Measurements from ENCODE around the gene RECK. TPM values are rescaled to one million over a fixed set of nuclear protein-coding genes. Genes with fewer than 3 reads are reported as not detected.

RECK gene
- total and polyA plus RNA-seq, 2 experiments from 2014 or later = 127 to 165 TPM

GRCh38 chr9:36169166-36169565, 132.5 kb downstream of the RECK start, which contains the start of gene CCIN:
Gene CCIN (plus strand): TSS chr9:36169388. CDS start chr9:36169503, 115 bp downstream.
- no peak within 1 kb of the TSS for H3K4me3 ChIP-seq
- H3K4me1 ChIP-seq (ENCODE audit: insufficient read depth) = peaks cover 13% of the 10 kb centered on the region; the same call in 1 of the 2 replicates
- TF ChIP-seq EZH2 (IDR thresholded peaks at IDR 0.05; ENCODE audit: insufficient read depth, poor library complexity, severe bottlenecking) = no peak
- no peak for TF ChIP-seq EZH2phosphoT487 (IDR thresholded peaks at IDR 0.05; ENCODE audit: insufficient read depth, low read depth)
- no peak within 1 kb of the TSS for H2AFZ ChIP-seq
- H3K4me2 ChIP-seq (ENCODE audit: unreplicated experiment) = no peak within 1 kb of the TSS
- no peak for DNase-seq
- no peaks in the 10 kb centered on the region for H4K20me1 ChIP-seq (ENCODE audit: insufficient read depth)
- H3K27ac ChIP-seq = no peak within 1 kb of the TSS
- H3F3A ChIP-seq (ENCODE audit: insufficient read depth) = peaks cover 13% of the 10 kb centered on the region; the same call in 1 of the 2 replicates
- H3K9me3 ChIP-seq (ENCODE audit: low read depth) = no peaks in the 10 kb centered on the region
- H3K27me3 ChIP-seq (replicated peaks; ENCODE audit: insufficient read depth) = no peaks in the 10 kb centered on the region
- no peaks in the 10 kb centered on the region for H3K79me2 ChIP-seq (ENCODE audit: insufficient read depth)
- H3K9ac ChIP-seq = no peak within 1 kb of the TSS
- in situ Hi-C loops (cut with MboI) = no loop called here
- WGBS, 2 experiments (ENCODE audit: low coverage in 1 of 2, low lambda C conversion rate in 2 of 2, missing lambda C conversion rate in 2 of 2) = 97 to 98% methylated on average over 6 of the region's 6 CpGs
- no peaks in the 10 kb centered on the region for H3K36me3 ChIP-seq (ENCODE audit: low read depth)
- H3K9me2 ChIP-seq (ENCODE audit: insufficient read depth) = no peaks in the 10 kb centered on the region

- TF ChIP-seq EZH2phosphoT487 (IDR thresholded peaks at IDR 0.05; ENCODE audit: insufficient read depth, low read depth) (no peak), EZH2 (IDR thresholded peaks at IDR 0.05; ENCODE audit: insufficient read depth, poor library complexity, severe bottlenecking) (no peak)
- Histone ChIP-seq H3K27me3 (replicated peaks; ENCODE audit: insufficient read depth) (no peaks in the 10 kb centered on the region), H4K20me1 (ENCODE audit: insufficient read depth) (no peaks in the 10 kb centered on the region), H3F3A (ENCODE audit: insufficient read depth) (peaks cover 7% of the 10 kb centered on the region; the same call in 1 of the 2 replicates), H3K27ac (no peak overlapping the region), H3K4me2 (ENCODE audit: unreplicated experiment) (no peak overlapping the region), H3K9me2 (ENCODE audit: insufficient read depth) (no peaks in the 10 kb centered on the region), H3K36me3 (ENCODE audit: low read depth) (no peaks in the 10 kb centered on the region), H3K4me3 (no peak overlapping the region), H2AFZ (no peak overlapping the region), H3K4me1 (ENCODE audit: insufficient read depth) (peaks cover 8% of the 10 kb centered on the region; the same call in 1 of the 2 replicates), H3K9me3 (ENCODE audit: low read depth) (no peaks in the 10 kb centered on the region), H3K79me2 (ENCODE audit: insufficient read depth) (no peaks in the 10 kb centered on the region), H3K9ac (no peak overlapping the region)
- in situ Hi-C loops (cut with MboI) = no loop called here
- WGBS, 2 experiments (ENCODE audit: low coverage in 1 of 2, low lambda C conversion rate in 2 of 2, missing lambda C conversion rate in 2 of 2) = 93 to 95% methylated on average over 17 of the region's 17 CpGs
- DNase-seq = no peak
These were observed 133.0 kb downstream of the RECK start for GRCh38 chr9:36169708-36170107.

DNA sequence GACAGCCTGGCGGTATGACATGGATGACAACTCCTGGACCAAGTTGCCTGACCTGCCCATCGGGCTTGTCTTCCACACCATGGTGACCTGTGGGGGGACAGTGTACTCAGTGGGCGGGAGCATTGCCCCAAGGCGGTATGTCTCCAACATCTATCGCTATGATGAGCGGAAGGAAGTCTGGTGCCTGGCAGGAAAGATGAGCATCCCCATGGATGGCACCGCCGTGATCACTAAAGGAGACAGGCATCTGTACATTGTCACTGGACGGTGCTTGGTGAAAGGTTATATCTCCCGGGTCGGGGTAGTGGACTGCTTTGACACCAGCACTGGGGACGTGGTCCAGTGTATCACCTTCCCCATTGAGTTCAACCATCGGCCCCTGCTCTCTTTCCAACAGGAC, 133.8 kb downstream of the RECK start:
- H3K4me3 ChIP-seq = no peak overlapping the region
- no peaks in the 10 kb centered on the region for H3K27me3 ChIP-seq (replicated peaks; ENCODE audit: insufficient read depth)
- no peaks in the 10 kb centered on the region for H3K36me3 ChIP-seq (ENCODE audit: low read depth)
- 97% methylated on average over 12 to 13 of the region's 13 CpGs for WGBS, 2 experiments (ENCODE audit: low coverage in 1 of 2, low lambda C conversion rate in 2 of 2, missing lambda C conversion rate in 2 of 2)
- H3K4me2 ChIP-seq (ENCODE audit: unreplicated experiment) = no peak overlapping the region
- no peaks in the 10 kb centered on the region for H3K9me3 ChIP-seq (ENCODE audit: low read depth)
- no peak overlapping the region for H2AFZ ChIP-seq
- no peaks in the 10 kb centered on the region for H4K20me1 ChIP-seq (ENCODE audit: insufficient read depth)
- peaks cover 2% of the 10 kb centered on the region; the same call in 1 of the 2 replicates for H3K4me1 ChIP-seq (ENCODE audit: insufficient read depth)
- H3K9ac ChIP-seq = no peak overlapping the region
- H3F3A ChIP-seq (ENCODE audit: insufficient read depth) = 0 out of 2 replicates have a peak, but pooled peaks cover under 1% of the 10 kb centered on the region
- no peaks in the 10 kb centered on the region for H3K79me2 ChIP-seq (ENCODE audit: insufficient read depth)
- no peak overlapping the region for H3K27ac ChIP-seq
- DNase-seq = no peak
- no peaks in the 10 kb centered on the region for H3K9me2 ChIP-seq (ENCODE audit: insufficient read depth)
- no peak for TF ChIP-seq EZH2phosphoT487 (IDR thresholded peaks at IDR 0.05; ENCODE audit: insufficient read depth, low read depth)
- TF ChIP-seq EZH2 (IDR thresholded peaks at IDR 0.05; ENCODE audit: insufficient read depth, poor library complexity, severe bottlenecking) = no peak
- in situ Hi-C loops (cut with MboI) = no loop called here

DNA sequence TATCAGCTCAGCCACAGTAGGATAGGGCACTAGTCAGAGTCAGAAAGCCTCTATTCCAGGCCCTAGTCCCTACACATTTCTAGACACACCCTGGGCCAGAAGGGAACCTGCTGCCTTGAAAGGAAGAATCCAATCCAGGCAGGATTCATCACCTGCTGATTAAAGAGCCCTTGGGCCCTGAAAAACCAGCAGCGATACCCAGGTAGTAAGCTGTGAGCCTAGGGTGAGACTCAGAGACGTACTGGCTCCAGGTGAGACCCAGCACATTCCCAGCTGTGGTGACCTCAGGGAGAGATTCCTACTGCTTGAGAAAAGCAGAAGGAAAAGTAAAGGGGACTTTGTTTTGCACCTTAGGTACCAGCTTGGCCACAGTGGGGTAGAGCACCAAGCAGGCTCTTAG, 137.1 kb downstream of the RECK start:
- in situ Hi-C loops (cut with MboI) = no loop called here
- TF ChIP-seq EZH2 (IDR thresholded peaks at IDR 0.05; ENCODE audit: insufficient read depth, poor library complexity, severe bottlenecking) (no peak), EZH2phosphoT487 (IDR thresholded peaks at IDR 0.05; ENCODE audit: insufficient read depth, low read depth) (no peak)
- no peaks in the 10 kb centered on the region for H4K20me1 ChIP-seq (ENCODE audit: insufficient read depth)

More for the DNA sequence above, 137.1 kb downstream of the RECK start:
- Histone ChIP-seq H3K27me3 (replicated peaks; ENCODE audit: insufficient read depth) (no peaks in the 10 kb centered on the region), H3K9ac (no peak overlapping the region), H3K27ac (no peak overlapping the region), H3K4me2 (ENCODE audit: unreplicated experiment) (no peak overlapping the region), H3K4me1 (ENCODE audit: insufficient read depth) (no peaks in the 10 kb centered on the region), H3K79me2 (ENCODE audit: insufficient read depth) (no peaks in the 10 kb centered on the region), H3K9me2 (ENCODE audit: insufficient read depth) (no peaks in the 10 kb centered on the region), H3F3A (ENCODE audit: insufficient read depth) (no peaks in the 10 kb centered on the region), H3K4me3 (no peak overlapping the region), H3K36me3 (ENCODE audit: low read depth) (no peaks in the 10 kb centered on the region), H3K9me3 (ENCODE audit: low read depth) (no peaks in the 10 kb centered on the region), H2AFZ (no peak overlapping the region)
- 93 to 97% methylated on average over 2 of the region's 2 CpGs for WGBS, 2 experiments (ENCODE audit: low coverage in 1 of 2, low lambda C conversion rate in 2 of 2, missing lambda C conversion rate in 2 of 2)
- no peak for DNase-seq

Small RNA genes lying within 50 kb of the gene (small RNA-seq; reads per million reads assigned to genes)
- not detected for gene RF02275 (ENCODE audit: low read depth, low replicate concordance)

Other genes with a start within 250 kb of the RECK start
- 26.7 and 26.9 TPM in 2 replicates for gene NPR2, start 245.3 kb upstream of the RECK start, total RNA-seq (2014; rRNA removed; shearing (Covaris generic))
- gene NPR2, start 245.3 kb upstream of the RECK start, polyA plus RNA-seq (2016; fragmentation: Nextera tagmentation; extraction: Ambion mirVana) = 9.7 and 11.8 TPM in 2 replicates
- gene SPAG8, start 224.7 kb upstream of the RECK start, total RNA-seq (2014; rRNA removed; shearing (Covaris generic)) = 0.76 and 0.97 TPM in 2 replicates
- gene SPAG8, start 224.7 kb upstream of the RECK start, polyA plus RNA-seq (2016; fragmentation: Nextera tagmentation; extraction: Ambion mirVana) = 1.2 and 1.3 TPM in 2 replicates
- gene HINT2, start 221.9 kb upstream of the RECK start, total RNA-seq (2014; rRNA removed; shearing (Covaris generic)) = 16.7 and 30.6 TPM in 2 replicates
- 50.7 and 60.5 TPM in 2 replicates for gene HINT2, start 221.9 kb upstream of the RECK start, polyA plus RNA-seq (2016; fragmentation: Nextera tagmentation; extraction: Ambion mirVana)
- gene FAM221B, start 208.2 kb upstream of the RECK start, total RNA-seq (2014; rRNA removed; shearing (Covaris generic)) = not detected in 2 replicates
- not detected in 2 replicates for gene FAM221B, start 208.2 kb upstream of the RECK start, polyA plus RNA-seq (2016; fragmentation: Nextera tagmentation; extraction: Ambion mirVana)
- gene TMEM8B, start 207.7 kb upstream of the RECK start, total RNA-seq (2014; rRNA removed; shearing (Covaris generic)) = 3.7 and 3.9 TPM in 2 replicates
- gene TMEM8B, start 207.7 kb upstream of the RECK start, polyA plus RNA-seq (2016; fragmentation: Nextera tagmentation; extraction: Ambion mirVana) = 4.0 and 4.9 TPM in 2 replicates
- gene OR13J1, start 166.5 kb upstream of the RECK start, total RNA-seq (2014; rRNA removed; shearing (Covaris generic)) = not detected in 2 replicates
- gene OR13J1, start 166.5 kb upstream of the RECK start, polyA plus RNA-seq (2016; fragmentation: Nextera tagmentation; extraction: Ambion mirVana) = not detected in 2 replicates
- gene HRCT1, start 130.7 kb upstream of the RECK start, total RNA-seq (2014; rRNA removed; shearing (Covaris generic)) = 0.76 and 1.2 TPM in 2 replicates
- gene HRCT1, start 130.7 kb upstream of the RECK start, polyA plus RNA-seq (2016; fragmentation: Nextera tagmentation; extraction: Ambion mirVana) = 3.4 and 3.6 TPM in 2 replicates
- gene SPAAR, start 127.4 kb upstream of the RECK start, total RNA-seq (2014; rRNA removed; shearing (Covaris generic)) = not detected in 2 replicates
- gene SPAAR, start 127.4 kb upstream of the RECK start, polyA plus RNA-seq (2016; fragmentation: Nextera tagmentation; extraction: Ambion mirVana) = 0.23 and 0.39 TPM in 2 replicates
- 0.11 TPM in 1 of 2 replicates, not detected in the other for gene OR2S2, start 78.8 kb upstream of the RECK start, total RNA-seq (2014; rRNA removed; shearing (Covaris generic))
- gene OR2S2, start 78.8 kb upstream of the RECK start, polyA plus RNA-seq (2016; fragmentation: Nextera tagmentation; extraction: Ambion mirVana) = 0.30 and 0.67 TPM in 2 replicates
- 27.5 and 32.9 TPM in 2 replicates for gene GLIPR2, start 99.8 kb downstream of the RECK start, total RNA-seq (2014; rRNA removed; shearing (Covaris generic))
- gene GLIPR2, start 99.8 kb downstream of the RECK start, polyA plus RNA-seq (2016; fragmentation: Nextera tagmentation; extraction: Ambion mirVana) = 43.4 and 47.5 TPM in 2 replicates
- gene CCIN, start 132.5 kb downstream of the RECK start, total RNA-seq (2014; rRNA removed; shearing (Covaris generic)) = 0.51 and 2.8 TPM in 2 replicates
- gene CCIN, start 132.5 kb downstream of the RECK start, polyA plus RNA-seq (2016; fragmentation: Nextera tagmentation; extraction: Ambion mirVana) = 1.4 and 2.5 TPM in 2 replicates
- 230 and 240 TPM in 2 replicates for gene CLTA, start 154.0 kb downstream of the RECK start, total RNA-seq (2014; rRNA removed; shearing (Covaris generic))
- 218 and 229 TPM in 2 replicates for gene CLTA, start 154.0 kb downstream of the RECK start, polyA plus RNA-seq (2016; fragmentation: Nextera tagmentation; extraction: Ambion mirVana)
- gene GNE, start 221.5 kb downstream of the RECK start, total RNA-seq (2014; rRNA removed; shearing (Covaris generic)) = 20.6 and 22.4 TPM in 2 replicates
- gene GNE, start 221.5 kb downstream of the RECK start, polyA plus RNA-seq (2016; fragmentation: Nextera tagmentation; extraction: Ambion mirVana) = 6.2 and 6.9 TPM in 2 replicates